ENCODE measurements around the gene TIMM44. TPM values are rescaled to one million over a fixed set of nuclear protein-coding genes. Genes with fewer than 3 reads are reported as not detected.
"Not testable (repeated sequence)": the region's sequence is repeated elsewhere in the genome, so short reads cannot be mapped to it uniquely, and the experiment has no call there.

TIMM44 gene
- total and polyA plus RNA-seq, 2 of the 8 experiments (the other 6 are each of a cell fraction or from before 2014, with no cell fraction given), result 131 to 150 TPM

DNA sequence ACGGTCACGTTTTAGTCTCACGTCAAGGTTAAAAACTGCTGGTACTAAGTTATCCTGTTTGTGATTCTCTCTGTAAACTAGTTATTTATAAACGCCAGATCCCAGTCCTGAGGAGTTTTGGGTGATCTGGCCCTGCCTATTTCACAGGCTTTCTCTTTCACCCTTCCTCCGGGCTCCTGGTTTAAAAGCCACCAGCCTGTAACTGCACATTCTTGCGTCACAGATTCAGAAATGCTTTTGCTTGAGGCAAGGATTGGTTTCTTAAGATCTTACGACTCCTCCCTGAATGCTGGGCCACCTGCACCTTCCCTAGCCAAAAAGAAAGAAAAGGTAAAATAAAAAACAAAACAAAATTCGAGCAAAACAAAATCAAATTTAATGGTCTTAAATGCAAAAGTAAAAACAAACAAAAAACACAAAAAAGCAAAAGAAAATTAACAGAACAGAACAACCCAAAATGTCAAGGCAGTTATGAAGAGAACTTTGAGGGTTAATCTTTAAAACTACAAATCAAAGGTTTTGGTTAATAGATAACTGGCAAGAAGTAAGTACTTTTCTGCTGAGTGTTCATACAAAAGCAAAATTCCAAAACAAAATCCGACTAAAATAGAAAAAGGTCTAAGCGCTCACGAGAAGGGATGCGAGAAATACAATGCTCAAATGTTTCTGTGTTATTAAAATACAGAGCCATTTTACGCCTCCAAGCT, 18.6 kb upstream of the TIMM44 start (continued):
- TF ChIP-seq RFX5 (IDR thresholded peaks at IDR 0.05; ENCODE audit: borderline replicate concordance, low read depth, low read length) (no peak), SP2 (IDR thresholded peaks at IDR 0.05; ENCODE audit: low read length) (no peak), POLR2AphosphoS5 (IDR thresholded peaks at IDR 0.05; ENCODE audit: low read depth, low read length) (no peak)
- TF ChIP-seq, protein P1, sequence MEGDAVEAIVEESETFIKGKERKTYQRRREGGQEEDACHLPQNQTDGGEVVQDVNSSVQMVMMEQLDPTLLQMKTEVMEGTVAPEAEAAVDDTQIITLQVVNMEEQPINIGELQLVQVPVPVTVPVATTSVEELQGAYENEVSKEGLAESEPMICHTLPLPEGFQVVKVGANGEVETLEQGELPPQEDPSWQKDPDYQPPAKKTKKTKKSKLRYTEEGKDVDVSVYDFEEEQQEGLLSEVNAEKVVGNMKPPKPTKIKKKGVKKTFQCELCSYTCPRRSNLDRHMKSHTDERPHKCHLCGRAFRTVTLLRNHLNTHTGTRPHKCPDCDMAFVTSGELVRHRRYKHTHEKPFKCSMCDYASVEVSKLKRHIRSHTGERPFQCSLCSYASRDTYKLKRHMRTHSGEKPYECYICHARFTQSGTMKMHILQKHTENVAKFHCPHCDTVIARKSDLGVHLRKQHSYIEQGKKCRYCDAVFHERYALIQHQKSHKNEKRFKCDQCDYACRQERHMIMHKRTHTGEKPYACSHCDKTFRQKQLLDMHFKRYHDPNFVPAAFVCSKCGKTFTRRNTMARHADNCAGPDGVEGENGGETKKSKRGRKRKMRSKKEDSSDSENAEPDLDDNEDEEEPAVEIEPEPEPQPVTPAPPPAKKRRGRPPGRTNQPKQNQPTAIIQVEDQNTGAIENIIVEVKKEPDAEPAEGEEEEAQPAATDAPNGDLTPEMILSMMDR (IDR thresholded peaks at IDR 0.05; ENCODE audit: control extremely low read depth in 1 of 3, insufficient read depth in 1 of 3, low read depth in 1 of 3, low read length in 3 of 3), result no peak

DNA sequence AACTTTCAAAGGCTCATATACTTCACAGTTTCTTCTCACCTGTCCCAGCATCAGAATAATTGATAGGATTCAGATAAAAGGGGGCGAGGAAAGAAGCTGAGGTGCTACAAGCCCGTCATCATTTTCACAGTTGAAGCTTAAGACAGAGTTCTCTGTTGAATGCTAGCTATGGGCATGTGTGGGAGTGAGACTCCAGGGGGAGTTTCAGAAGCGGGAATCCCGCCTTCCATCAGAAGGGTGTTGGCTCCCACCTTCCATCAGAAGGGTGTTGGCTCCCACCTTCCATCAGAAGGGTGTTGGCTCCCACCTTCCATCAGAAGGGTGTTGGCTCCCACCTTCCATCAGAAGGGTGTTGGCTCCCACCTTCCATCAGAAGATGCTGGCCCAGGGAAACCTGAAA, 17.6 kb upstream of the TIMM44 start:
- not testable (repeated sequence) for H2BK15ac ChIP-seq (ENCODE audit: low read length); H4K20me1 ChIP-seq (replicated peaks in 1 of 2; ENCODE audit: control insufficient read depth in 1 of 2, insufficient read depth in 2 of 2, low read length in 2 of 2); H2BK5ac ChIP-seq (ENCODE audit: low read depth, low read length); H3K9me3 ChIP-seq (ENCODE audit: insufficient read depth in 2 of 2, low read depth in 1 of 2, low read length in 1 of 2); H3K27me3 ChIP-seq (replicated peaks in 1 of 4; ENCODE audit: control insufficient read depth in 3 of 4, extremely low read depth in 1 of 4, insufficient read depth in 3 of 4, low read length in 3 of 4); H2AK5ac ChIP-seq (ENCODE audit: low read depth, low read length); H3K9ac ChIP-seq (replicated peaks in 1 of 4; ENCODE audit: extremely low read depth in 1 of 4, low read depth in 3 of 4, low read length in 3 of 4); H3K23ac ChIP-seq (ENCODE audit: insufficient read length); H2AFZ ChIP-seq (ENCODE audit: low read length); FAIRE-seq; H2BK20ac ChIP-seq (ENCODE audit: low read length); H4K91ac ChIP-seq (replicated peaks; ENCODE audit: insufficient read length, low read length); H3K27ac ChIP-seq (ENCODE audit: low read depth, low read length); H3K4me3 ChIP-seq (ENCODE audit: extremely low read depth in 1 of 4, insufficient read depth in 2 of 4, low read depth in 3 of 4, low read length in 4 of 4); H3K4ac ChIP-seq (replicated peaks; ENCODE audit: insufficient read length, low read depth, low read length); H2BK120ac ChIP-seq (replicated peaks; ENCODE audit: low read depth, low read length); H4K5ac ChIP-seq (ENCODE audit: insufficient read length, low read depth, low read length); H3K4me1 ChIP-seq (replicated peaks in 1 of 4; ENCODE audit: control insufficient read depth in 3 of 4, insufficient read depth in 4 of 4, low read length in 3 of 4); H2BK12ac ChIP-seq (ENCODE audit: low read depth, low read length); DNase-seq (ENCODE audit: low read depth in 1 of 2, low spot score in 2 of 2); H3K4me2 ChIP-seq (ENCODE audit: insufficient read depth in 1 of 2, low read depth in 2 of 2, low read length in 2 of 2); H3K18ac ChIP-seq (ENCODE audit: extremely low read depth, low read length); H3K14ac ChIP-seq (ENCODE audit: insufficient read length); H3K56ac ChIP-seq (replicated peaks; ENCODE audit: insufficient read length, low read depth, low read length); H3K79me1 ChIP-seq (ENCODE audit: low read depth, low read length); H3K23me2 ChIP-seq (ENCODE audit: low read depth, low read length); H3K79me2 ChIP-seq (ENCODE audit: control insufficient read depth in 1 of 2, insufficient read depth in 2 of 2, low read length in 2 of 2); H4K8ac ChIP-seq (ENCODE audit: extremely low read depth, insufficient read depth, low read length)
- ChIA-PET POLR2A (ENCODE audit: partially characterized antibody) (interaction anchor here (0.6 to 4.5 kb wide), 7 partner anchors 8 to 82 kb away, joined by 3 to 23 read pairs (median 3); partner anchors contain the start of genes CTXN1 and TIMM44), CTCF (ENCODE audit: partially characterized antibody) (interaction anchor here (1.1 to 2.9 kb wide), 7 partner anchors 9 to 42 kb away, joined by 3 to 12 read pairs (median 5); partner anchors contain the start of gene TIMM44)
- peaks cover 20 to 51% (median 42%) of the 10 kb centered on the region in 4 experiments for H3K36me3 ChIP-seq (ENCODE audit: control insufficient read depth in 2 of 4, insufficient read depth in 4 of 4, low read length in 3 of 4)
- WGBS, 2 experiments (ENCODE audit: extremely low coverage in 1 of 2, insufficient coverage in 1 of 2, insufficient read length in 1 of 2, insufficient replicate concordance in 2 of 2, low coverage in 1 of 2, low lambda C conversion rate in 2 of 2, missing lambda C conversion rate in 1 of 2), result 94% methylated on average over 4 of the region's 4 CpGs; no CpG with 5 or more reads in 1 of the 2 experiments
